NCI-H2196 treated with DMSO at 0.1 percent for 48 hours (cell line): ENCODE data around the gene GPR162.
"Not testable (repeated sequence)": the region's sequence is repeated elsewhere in the genome, so short reads cannot be mapped to it uniquely, and the experiment has no call there.

Experiments used
- DNase-seq: peaks from one replicate; lab custom pipeline; 2025; ENCODE audit not compliant: unreplicated experiment; lab: John Stamatoyannopoulos, UW

GPR162 gene

GRCh38 chr12:6872073-6873048 is 50.7 kb downstream of the GPR162 start:
- DNase-seq: peak; percentile 4

- DNase-seq: peak; percentile 63
These were observed 51.7 kb downstream of the GPR162 start, which contains the start of gene SPSB2 for GRCh38 chr12:6873094-6874014. Gene SPSB2, minus strand, starts transcription at chr12:6873303. Its CDS starts 402 bp downstream, at chr12:6872901.

- not testable (repeated sequence) for DNase-seq
These were observed 52.4 kb downstream of the GPR162 start for GRCh38 chr12:6874015-6874368.
